Measurements from ENCODE around the gene HOXC6. TPM values are rescaled to one million over a fixed set of nuclear protein-coding genes. Genes with fewer than 3 reads are reported as not detected.

The HOXC6 gene
- total RNA-seq, 2 donors from 2014 or later, result 23.5 to 31.1 TPM

- intact Hi-C loops (cut with DNase I), result no loop called here
- DNase-seq (ENCODE audit: low spot score), result no peak
Measured at GRCh38 chr12:54045868-54046521, 17.8 kb downstream of the HOXC6 start.

GRCh38 chr12:54046809-54047159 is 18.5 kb downstream of the HOXC6 start:
- no peak for DNase-seq (ENCODE audit: low spot score)
- intact Hi-C loops (cut with DNase I), result no loop called here

GRCh38 chr12:54047160-54047963 is 19.1 kb downstream of the HOXC6 start:
- intact Hi-C loops (cut with DNase I), result no loop called here
- DNase-seq (ENCODE audit: low spot score), result no peak

- intact Hi-C loops (cut with DNase I), result no loop called here
- DNase-seq (ENCODE audit: low spot score), result no peak
Measured at GRCh38 chr12:54047964-54048303, 19.7 kb downstream of the HOXC6 start.

DNA sequence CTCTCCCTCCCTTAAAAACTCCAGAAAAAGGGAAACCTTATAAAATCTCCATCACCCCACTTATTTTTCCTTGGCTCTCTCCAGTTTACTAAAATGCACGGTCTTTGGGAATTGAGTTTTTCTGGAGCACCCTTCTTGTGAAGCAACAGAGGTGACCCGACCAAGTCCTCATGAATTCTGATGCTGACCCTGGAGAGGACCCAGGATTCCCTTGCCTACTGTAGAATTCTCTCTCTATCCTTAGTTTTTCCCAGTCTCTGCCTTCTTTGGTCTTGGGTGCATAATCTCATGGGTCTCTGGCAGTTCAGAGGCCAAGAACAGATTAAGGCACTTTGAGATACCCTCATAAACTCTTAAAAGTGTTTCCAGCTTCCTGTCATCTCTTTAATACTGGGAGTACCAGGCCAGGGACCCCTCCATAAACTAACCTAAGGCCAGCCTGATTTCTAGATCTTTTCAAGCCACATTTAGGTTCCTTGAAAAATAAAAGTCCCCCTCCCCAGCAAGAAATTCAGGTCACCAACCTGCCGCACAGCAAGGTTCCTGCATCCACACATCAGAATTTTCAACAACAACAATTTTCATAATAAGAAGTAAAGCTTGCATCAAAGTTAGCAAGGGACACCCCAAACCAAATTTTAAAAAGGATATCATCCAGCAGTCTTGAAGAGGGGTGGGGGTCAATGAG is 20.3 kb downstream of the HOXC6 start:
- DNase-seq (ENCODE audit: low spot score), result no peak
- intact Hi-C loops (cut with DNase I), result no loop called here

DNA sequence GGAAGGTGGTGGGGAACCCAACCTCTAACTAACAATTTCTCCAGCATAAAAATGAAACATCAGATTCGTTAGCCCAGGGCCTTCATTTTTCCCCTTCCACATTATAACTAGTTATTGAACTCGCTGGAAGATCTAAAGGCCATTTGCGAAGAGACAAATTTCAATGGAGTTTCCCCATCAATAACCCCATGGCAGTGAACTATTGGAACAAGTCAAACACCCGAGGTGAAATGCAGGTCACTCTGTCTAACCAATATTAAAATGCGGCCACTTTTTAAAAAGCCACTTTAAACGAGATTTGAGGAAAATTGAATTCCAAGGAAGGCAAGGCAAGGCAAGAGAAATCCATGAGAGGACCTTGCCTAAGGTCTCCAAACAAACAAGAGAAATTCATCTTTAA is 20.9 kb downstream of the HOXC6 start:
- DNase-seq (ENCODE audit: low spot score), result no peak
- intact Hi-C loops (cut with DNase I), result no loop called here

DNA sequence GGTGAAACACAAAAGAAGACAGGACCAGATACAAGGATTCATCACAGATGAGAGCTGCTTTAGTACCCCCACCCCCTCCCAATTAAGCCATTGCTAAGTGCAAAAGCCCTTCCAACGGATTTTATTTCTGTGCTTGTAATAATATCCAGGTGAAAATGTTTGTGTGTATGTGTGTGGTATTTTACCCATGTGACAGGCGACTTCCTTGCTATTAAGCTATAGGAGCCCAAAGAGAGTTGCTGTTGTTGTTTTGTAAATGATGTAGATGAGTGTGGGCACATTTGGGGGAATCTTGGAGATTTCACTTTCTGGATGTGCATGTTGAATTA is 22.2 kb downstream of the HOXC6 start:
- intact Hi-C loops (cut with DNase I), result no loop called here
- no peak for DNase-seq (ENCODE audit: low spot score)

- no peak for DNase-seq (ENCODE audit: low spot score)
- intact Hi-C loops (cut with DNase I), result no loop called here
Measured at GRCh38 chr12:54051026-54051842, 23.0 kb downstream of the HOXC6 start.

- no peak for DNase-seq (ENCODE audit: low spot score)
- intact Hi-C loops (cut with DNase I), result no loop called here
Measured at GRCh38 chr12:54051874-54052437, 23.7 kb downstream of the HOXC6 start.

DNA sequence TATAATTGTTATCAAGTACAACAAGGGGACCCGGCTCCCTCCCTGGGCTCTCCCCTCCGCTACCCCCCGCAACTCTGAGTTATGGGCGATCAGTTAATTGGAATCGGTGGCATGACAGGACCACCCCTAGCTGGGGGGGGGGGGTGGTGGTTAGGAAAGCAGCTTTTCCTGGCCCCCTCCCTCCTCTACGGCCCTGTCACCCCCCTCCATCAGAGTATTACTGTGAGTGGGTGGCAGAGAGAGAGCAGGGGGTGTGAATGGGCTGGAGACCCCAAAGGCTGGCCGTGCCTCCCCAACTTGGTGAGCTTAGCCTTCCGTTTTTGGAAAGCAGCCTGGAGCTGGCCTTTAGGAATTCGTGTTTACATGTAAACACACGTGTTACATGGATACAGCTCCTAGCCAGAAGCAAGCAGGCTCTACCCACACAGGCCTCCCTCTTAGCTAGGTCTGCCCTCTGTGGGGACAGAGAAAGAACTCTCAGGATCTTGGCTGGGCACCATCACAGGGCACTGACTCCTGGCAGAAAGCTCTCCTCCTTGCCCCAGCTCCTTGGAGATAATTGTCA is 24.3 kb downstream of the HOXC6 start:
- DNase-seq (ENCODE audit: low spot score), result no peak
- intact Hi-C loops (cut with DNase I), result no loop called here

DNA sequence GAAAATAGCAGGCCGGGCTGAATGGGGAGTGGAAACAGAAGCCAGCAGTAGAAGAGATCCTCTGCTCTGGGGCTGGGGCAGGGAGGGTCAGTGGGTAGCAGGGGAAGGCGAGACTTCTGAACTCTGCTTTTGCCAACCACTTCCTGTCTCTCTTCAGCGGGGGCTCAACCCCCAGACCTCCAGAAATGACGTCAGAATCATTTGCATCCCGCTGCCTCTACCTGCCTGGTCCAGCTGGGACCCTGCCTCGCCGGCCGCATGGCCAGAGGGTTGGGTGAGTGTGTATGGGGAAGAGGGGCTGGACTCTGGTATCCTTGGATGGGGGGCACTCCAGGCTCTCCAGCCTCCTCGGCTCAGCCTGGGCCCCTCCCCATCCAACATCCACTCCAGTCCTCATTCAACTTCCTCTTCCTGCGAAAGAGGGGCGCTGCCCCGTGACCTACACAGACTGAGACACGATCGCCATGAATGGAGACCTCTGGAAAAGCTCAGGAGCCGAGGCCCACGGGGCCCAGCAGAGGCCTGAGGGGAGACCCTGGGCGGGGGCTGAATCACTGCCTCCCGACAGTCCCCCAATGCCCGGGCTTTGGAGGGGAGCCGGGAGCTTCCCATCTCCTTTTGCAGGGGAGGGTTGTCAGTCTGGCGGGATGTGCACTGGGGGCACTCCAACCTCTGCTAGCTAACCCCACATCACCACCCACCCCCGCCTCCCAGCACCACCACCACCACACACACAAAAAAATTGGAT is 24.9 kb downstream of the HOXC6 start:
- DNase-seq (ENCODE audit: low spot score), result no peak
- intact Hi-C loops (cut with DNase I), result no loop called here

GRCh38 chr12:54053751-54054741 is 25.8 kb downstream of the HOXC6 start, which contains the start of gene HOXC4:
Gene HOXC4, plus strand, starts transcription at chr12:54053835. Its CDS starts 88 bp downstream, at chr12:54053923.
- intact Hi-C loops (cut with DNase I), result no loop called here

GRCh38 chr12:54054742-54055194 is 26.5 kb downstream of the HOXC6 start:
- intact Hi-C loops (cut with DNase I), result no loop called here
- no peak for DNase-seq (ENCODE audit: low spot score)

More at GRCh38 chr12:54053751-54054741, 25.8 kb downstream of the HOXC6 start, which contains the start of gene HOXC4:
- DNase-seq (ENCODE audit: low spot score), result no peak

DNA sequence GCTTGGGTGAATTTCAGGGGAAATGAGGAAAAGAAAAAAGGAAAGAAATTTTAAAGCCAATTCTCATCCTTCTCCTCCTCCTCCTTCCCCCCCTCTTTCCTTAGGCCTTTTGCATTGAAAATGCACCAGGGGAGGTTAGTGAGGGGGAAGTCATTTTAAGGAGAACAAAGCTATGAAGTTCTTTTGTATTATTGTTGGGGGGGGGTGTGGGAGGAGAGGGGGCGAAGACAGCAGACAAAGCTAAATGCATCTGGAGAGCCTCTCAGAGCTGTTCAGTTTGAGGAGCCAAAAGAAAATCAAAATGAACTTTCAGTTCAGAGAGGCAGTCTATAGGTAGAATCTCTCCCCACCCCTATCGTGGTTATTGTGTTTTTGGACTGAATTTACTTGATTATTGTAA is 27.3 kb downstream of the HOXC6 start:
- intact Hi-C loops (cut with DNase I), result no loop called here
- no peak for DNase-seq (ENCODE audit: low spot score)

DNA sequence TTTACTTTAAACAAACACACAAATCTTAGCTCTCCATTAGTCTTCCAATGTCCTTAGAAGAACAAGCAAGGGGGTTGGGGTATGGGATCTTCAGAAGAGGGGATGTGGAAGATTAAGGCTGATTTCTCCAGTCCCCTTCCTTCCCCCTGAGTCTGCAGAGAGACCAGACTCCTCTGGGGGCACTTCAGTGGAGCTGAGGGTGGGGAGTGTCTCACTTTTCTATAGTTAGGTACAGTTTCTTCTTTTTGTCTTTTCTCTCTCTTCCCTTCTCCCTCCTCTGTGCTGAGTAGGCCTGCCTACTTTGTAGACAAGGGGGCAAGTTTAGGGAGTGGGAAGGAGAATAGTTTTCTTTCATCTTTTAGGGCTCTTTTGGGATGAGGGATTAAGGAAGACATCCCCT is 27.9 kb downstream of the HOXC6 start:
- no peak for DNase-seq (ENCODE audit: low spot score)
- intact Hi-C loops (cut with DNase I), result no loop called here

GRCh38 chr12:54058128-54058768 is 30.0 kb downstream of the HOXC6 start:
- intact Hi-C loops (cut with DNase I), result no loop called here
- no peak for DNase-seq (ENCODE audit: low spot score)

- intact Hi-C loops (cut with DNase I), result no loop called here
- no peak for DNase-seq (ENCODE audit: low spot score)
Measured at GRCh38 chr12:54059668-54060067, 31.4 kb downstream of the HOXC6 start.

Measured in posterior vena cava (tissue), 2 donors.